Uterus (tissue), 4 donors: ENCODE data around the gene MLIP. TPM values are rescaled to one million over a fixed set of nuclear protein-coding genes. Genes with fewer than 3 reads are reported as not detected.
"Not testable (repeated sequence)": the region's sequence is repeated elsewhere in the genome, so short reads cannot be mapped to it uniquely, and the experiment has no call there.

Experiments
- DNase-seq, 2 donors: peaks; one replicate each; pipeline ENCODE4 v3.0.0-alpha.2; 2019 to 2020
- H3K27ac ChIP-seq, 2 donors: fragments of 200-600 bp; sonication (generic); 1 replicate in 1 of 2; 2 replicates in 1 of 2; pipeline ENCODE4 v1.5.1; 2016 to 2018
- H3K27me3 ChIP-seq, 2 donors: fragments of 200-600 bp; sonication (generic); one replicate each; pipeline ENCODE4 v1.5.1; 2018 to 2019; ENCODE audit warnings: control low read depth in 1 of 2
- H3K36me3 ChIP-seq, 2 donors: fragments of 200-600 bp; sonication (generic); one replicate each; pipeline ENCODE4 v1.5.1; 2019; ENCODE audit warnings: control low read depth in 1 of 2
- H3K4me1 ChIP-seq, 2 donors: fragments of 200-600 bp; sonication (generic); one replicate each; pipeline ENCODE4 v1.5.1; 2018 to 2019; ENCODE audit warnings: control low read depth in 1 of 2
- H3K4me3 ChIP-seq, 2 donors: fragments of 200-600 bp; sonication (generic); 1 replicate in 1 of 2; 2 replicates in 1 of 2; pipeline ENCODE4 v1.5.1; 2018 to 2019; ENCODE audit warnings: mild to moderate bottlenecking in 1 of 2
- H3K9me3 ChIP-seq, 2 donors: fragments of 200-600 bp; sonication (generic); one replicate each; pipeline ENCODE4 v1.5.1; 2019; ENCODE audit warnings: control low read depth in 1 of 2
- CTCF ChIP-seq, 4 experiments: fragments of 200-600 bp in 2 of 4; fragments of 450-650 bp in 2 of 4; sonication (generic) in 2 of 4; IDR thresholded peaks; one replicate each; pipeline ENCODE4 v1.5.1; 2016 to 2019; ENCODE audit warnings: antibody characterized with exemption in 4 of 4, mild to moderate bottlenecking in 2 of 4, moderate library complexity in 1 of 4
- POLR2A ChIP-seq, 2 donors: fragments of 450-650 bp; IDR thresholded peaks; one replicate each; pipeline ENCODE4 v1.6.1; 2016; ENCODE audit warnings: antibody characterized with exemption in 2 of 2, mild to moderate bottlenecking in 1 of 2, moderate library complexity in 1 of 2
- intact Hi-C: fragments of 100-400 bp; cut with DNase I; formaldehyde crosslinking; loops from one replicate; pipeline ENCODE4 v1.15.1; 2023; ENCODE audit warnings: low total_unique reads
- total RNA-seq, 4 donors: library from RNA; depleted of rRNA in 3 of 4; stranded (reverse); fragments of >200 nt in 3 of 4; gene quantifications; one replicate each; pipeline versions ENCODE4 v1.1.0 to v1.2.4, GENCODE V29; 2014 to 2023
- donor health status: DM: yes; HTN: yes; CAD: no.

Gene MLIP
- total RNA-seq, 4 donors from 2014 or later, result not detected

GRCh38 chr6:54204921-54205591 is 93.8 kb downstream of the MLIP start:
- H3K4me3 ChIP-seq, result no peak overlapping the region
- H3K27me3 ChIP-seq, result no peaks in the 10 kb centered on the region
- no peaks in the 10 kb centered on the region for H3K4me1 ChIP-seq
- TF ChIP-seq POLR2A (IDR thresholded peaks at IDR 0.05) (no peak), CTCF (IDR thresholded peaks at IDR 0.05) (no peak)
- no peak overlapping the region for H3K27ac ChIP-seq
- intact Hi-C loops, result no loop called here
- no peaks in the 10 kb centered on the region for H3K9me3 ChIP-seq
- H3K36me3 ChIP-seq, result no peaks in the 10 kb centered on the region
- DNase-seq, result no peak

- intact Hi-C loops, result no loop called here
- H3K27me3 ChIP-seq, result no peaks in the 10 kb centered on the region
- no peak for TF ChIP-seq CTCF (IDR thresholded peaks at IDR 0.05)
- no peak for TF ChIP-seq POLR2A (IDR thresholded peaks at IDR 0.05)
- H3K4me1 ChIP-seq, result no peaks in the 10 kb centered on the region
- no peak overlapping the region for H3K4me3 ChIP-seq
- H3K36me3 ChIP-seq, result no peaks in the 10 kb centered on the region
- no peak for DNase-seq
- H3K9me3 ChIP-seq, result no peaks in the 10 kb centered on the region
- no peak overlapping the region for H3K27ac ChIP-seq
Measured at GRCh38 chr6:54206510-54206909, 95.3 kb downstream of the MLIP start.

GRCh38 chr6:54209983-54210382 is 98.7 kb downstream of the MLIP start:
- H3K9me3 ChIP-seq, H3K4me3 ChIP-seq, H3K36me3 ChIP-seq, DNase-seq, H3K4me1 ChIP-seq, intact Hi-C loops, H3K27ac ChIP-seq, H3K27me3 ChIP-seq: not testable (repeated sequence)

GRCh38 chr6:54214286-54214685 is 103.0 kb downstream of the MLIP start:
- no peaks in the 10 kb centered on the region for H3K4me1 ChIP-seq
- no peak overlapping the region for H3K4me3 ChIP-seq
- DNase-seq, result no peak
- intact Hi-C loops, result no loop called here
- no peaks in the 10 kb centered on the region for H3K27me3 ChIP-seq
- H3K36me3 ChIP-seq, result no peaks in the 10 kb centered on the region
- TF ChIP-seq POLR2A (IDR thresholded peaks at IDR 0.05) (no peak), CTCF (IDR thresholded peaks at IDR 0.05) (no peak)
- no peaks in the 10 kb centered on the region for H3K9me3 ChIP-seq
- H3K27ac ChIP-seq, result no peak overlapping the region

- no peak for DNase-seq
- no peaks in the 10 kb centered on the region for H3K4me1 ChIP-seq
- H3K9me3 ChIP-seq, result no peaks in the 10 kb centered on the region
- no peaks in the 10 kb centered on the region for H3K36me3 ChIP-seq
- H3K27ac ChIP-seq, result no peak overlapping the region
- TF ChIP-seq CTCF (IDR thresholded peaks at IDR 0.05) (no peak), POLR2A (IDR thresholded peaks at IDR 0.05) (no peak)
- no peak overlapping the region for H3K4me3 ChIP-seq
- no peaks in the 10 kb centered on the region for H3K27me3 ChIP-seq
- intact Hi-C loops, result no loop called here
Measured at GRCh38 chr6:54216336-54216735, 105.1 kb downstream of the MLIP start.

GRCh38 chr6:54217018-54217417 is 105.8 kb downstream of the MLIP start:
- TF ChIP-seq POLR2A (IDR thresholded peaks at IDR 0.05) (no peak), CTCF (IDR thresholded peaks at IDR 0.05) (no peak)
- intact Hi-C loops, result no loop called here
- no peak for DNase-seq
- Histone ChIP-seq H3K27ac (no peak overlapping the region), H3K36me3 (no peaks in the 10 kb centered on the region), H3K9me3 (no peaks in the 10 kb centered on the region), H3K27me3 (no peaks in the 10 kb centered on the region), H3K4me3 (no peak overlapping the region), H3K4me1 (no peaks in the 10 kb centered on the region)
